Measurements from ENCODE around the gene TAF8.

The TAF8 gene

GRCh38 chr6:42131531-42131930, 81.2 kb downstream of the TAF8 start:
- Histone ChIP-seq H3K4me2 (no peak overlapping the region), H4K20me1 (ENCODE audit: insufficient read depth) (no peaks in the 10 kb centered on the region), H3K36me3 (ENCODE audit: insufficient read depth) (no peaks in the 10 kb centered on the region), H3K4me1 (ENCODE audit: low read depth, poor library complexity, severe bottlenecking) (no peaks in the 10 kb centered on the region), H3K9ac (no peak overlapping the region), H3K27me3 (ENCODE audit: insufficient read depth, low read depth) (no peaks in the 10 kb centered on the region), H3K4me3 (IDR thresholded peaks at IDR 0.05; ENCODE audit: insufficient read depth, low read depth, low read length) (no peak overlapping the region), H2AFZ (ENCODE audit: low read depth) (no peak overlapping the region), H3K27ac (no peak overlapping the region), H3K79me2 (ENCODE audit: insufficient read depth, low read depth) (no peaks in the 10 kb centered on the region)
- TF ChIP-seq CTCF (conservative IDR thresholded peaks at IDR 0.05; ENCODE audit: low read depth, low read length), result no peak

GRCh38 chr6:42133926-42134325, 83.6 kb downstream of the TAF8 start:
- Histone ChIP-seq H4K20me1 (ENCODE audit: insufficient read depth) (no peaks in the 10 kb centered on the region), H3K36me3 (ENCODE audit: insufficient read depth) (no peaks in the 10 kb centered on the region), H3K4me3 (IDR thresholded peaks at IDR 0.05; ENCODE audit: insufficient read depth, low read depth, low read length) (no peak overlapping the region), H3K4me2 (no peak overlapping the region), H2AFZ (ENCODE audit: low read depth) (no peak overlapping the region), H3K4me1 (ENCODE audit: low read depth, poor library complexity, severe bottlenecking) (no peaks in the 10 kb centered on the region), H3K9ac (no peak overlapping the region), H3K27me3 (ENCODE audit: insufficient read depth, low read depth) (no peaks in the 10 kb centered on the region), H3K79me2 (ENCODE audit: insufficient read depth, low read depth) (no peaks in the 10 kb centered on the region), H3K27ac (no peak overlapping the region)
- TF ChIP-seq CTCF (conservative IDR thresholded peaks at IDR 0.05; ENCODE audit: low read depth, low read length), result no peak

- H4K20me1 ChIP-seq (ENCODE audit: insufficient read depth), result no peaks in the 10 kb centered on the region
- H3K36me3 ChIP-seq (ENCODE audit: insufficient read depth), result no peaks in the 10 kb centered on the region
- no peak overlapping the region for H3K4me3 ChIP-seq (IDR thresholded peaks at IDR 0.05; ENCODE audit: insufficient read depth, low read depth, low read length)
- H3K9ac ChIP-seq, result no peak overlapping the region
- no peaks in the 10 kb centered on the region for H3K27me3 ChIP-seq (ENCODE audit: insufficient read depth, low read depth)
- H3K27ac ChIP-seq, result no peak overlapping the region
- H2AFZ ChIP-seq (ENCODE audit: low read depth), result no peak overlapping the region
- no peaks in the 10 kb centered on the region for H3K4me1 ChIP-seq (ENCODE audit: low read depth, poor library complexity, severe bottlenecking)
- H3K4me2 ChIP-seq, result no peak overlapping the region
- TF ChIP-seq CTCF (conservative IDR thresholded peaks at IDR 0.05; ENCODE audit: low read depth, low read length), result no peak
- H3K79me2 ChIP-seq (ENCODE audit: insufficient read depth, low read depth), result no peaks in the 10 kb centered on the region
These were observed 84.8 kb downstream of the TAF8 start for GRCh38 chr6:42135161-42135560.

GRCh38 chr6:42135722-42136121, 85.4 kb downstream of the TAF8 start:
- no peak for TF ChIP-seq CTCF (conservative IDR thresholded peaks at IDR 0.05; ENCODE audit: low read depth, low read length)
- Histone ChIP-seq H3K36me3 (ENCODE audit: insufficient read depth) (no peaks in the 10 kb centered on the region), H3K79me2 (ENCODE audit: insufficient read depth, low read depth) (no peaks in the 10 kb centered on the region), H3K27me3 (ENCODE audit: insufficient read depth, low read depth) (no peaks in the 10 kb centered on the region), H3K4me1 (ENCODE audit: low read depth, poor library complexity, severe bottlenecking) (no peaks in the 10 kb centered on the region), H3K9ac (no peak overlapping the region), H2AFZ (ENCODE audit: low read depth) (no peak overlapping the region), H3K27ac (no peak overlapping the region), H4K20me1 (ENCODE audit: insufficient read depth) (no peaks in the 10 kb centered on the region), H3K4me2 (no peak overlapping the region), H3K4me3 (IDR thresholded peaks at IDR 0.05; ENCODE audit: insufficient read depth, low read depth, low read length) (no peak overlapping the region)
